ENCODE results near the gene GLIS1.

The GLIS1 gene

DNA sequence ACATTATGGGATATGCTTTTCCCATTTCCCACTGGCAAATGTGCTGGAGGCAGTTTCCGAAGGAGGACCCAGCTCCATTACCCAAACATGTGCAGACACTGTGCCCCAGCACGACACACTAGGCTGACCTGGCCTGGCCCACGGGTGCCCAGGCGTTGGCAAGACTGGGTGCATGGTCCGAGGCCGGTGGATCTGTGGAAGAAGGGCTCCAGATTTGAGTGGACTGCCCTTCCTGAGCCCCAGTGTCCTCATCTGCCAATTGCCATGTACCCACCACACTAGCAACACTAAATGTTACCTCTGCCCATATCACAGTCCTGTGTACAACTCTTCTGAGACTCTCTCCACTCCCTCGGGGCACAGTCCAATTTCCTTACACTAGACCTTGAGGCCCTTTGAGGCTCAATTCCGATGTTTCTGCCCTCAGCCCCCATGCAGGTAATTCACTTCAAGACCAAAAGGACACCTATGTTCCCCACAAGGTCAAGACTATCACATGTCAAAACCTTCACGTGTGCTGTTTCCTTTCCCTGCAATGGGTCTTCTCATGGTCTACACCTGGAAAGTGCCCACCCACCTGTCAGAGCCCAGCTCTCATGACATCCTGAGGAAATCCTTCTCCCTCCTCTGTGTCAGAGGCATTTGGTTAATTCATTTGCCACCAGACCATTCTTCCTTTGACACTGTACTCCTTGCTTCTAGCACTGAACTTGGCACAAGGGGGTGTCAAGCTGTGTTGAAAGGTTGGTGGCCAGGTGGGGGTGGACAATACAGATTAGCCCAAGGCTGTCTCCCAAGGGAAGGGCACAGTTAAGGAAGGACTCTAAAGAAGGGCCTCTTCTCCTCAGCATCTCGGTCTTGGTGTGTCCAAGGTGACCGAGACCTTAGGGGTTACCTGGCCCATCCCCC lies 154.8 kb downstream of the GLIS1 start:
- no peaks in the 10 kb centered on the region for H3K36me3 ChIP-seq (ENCODE audit: control insufficient read depth, insufficient read depth, low read length)
- H3K4me3 ChIP-seq (ENCODE audit: insufficient read depth, low read depth, low read length, poor library complexity, severe bottlenecking) = no peak overlapping the region
- H3K27me3 ChIP-seq (replicated peaks; ENCODE audit: control insufficient read depth, insufficient read depth, low read length, poor library complexity, severe bottlenecking) = no peaks in the 10 kb centered on the region
- H3K27ac ChIP-seq (ENCODE audit: insufficient read depth, low read length, poor library complexity, severe bottlenecking) = no peak overlapping the region
- peaks cover 3% of the 10 kb centered on the region for H3K4me1 ChIP-seq (ENCODE audit: control insufficient read depth, insufficient read depth, low read length, poor library complexity, severe bottlenecking)
- no peak for DNase-seq
- H3K9me3 ChIP-seq (ENCODE audit: control insufficient read depth, low read length) = no peaks in the 10 kb centered on the region

DNA sequence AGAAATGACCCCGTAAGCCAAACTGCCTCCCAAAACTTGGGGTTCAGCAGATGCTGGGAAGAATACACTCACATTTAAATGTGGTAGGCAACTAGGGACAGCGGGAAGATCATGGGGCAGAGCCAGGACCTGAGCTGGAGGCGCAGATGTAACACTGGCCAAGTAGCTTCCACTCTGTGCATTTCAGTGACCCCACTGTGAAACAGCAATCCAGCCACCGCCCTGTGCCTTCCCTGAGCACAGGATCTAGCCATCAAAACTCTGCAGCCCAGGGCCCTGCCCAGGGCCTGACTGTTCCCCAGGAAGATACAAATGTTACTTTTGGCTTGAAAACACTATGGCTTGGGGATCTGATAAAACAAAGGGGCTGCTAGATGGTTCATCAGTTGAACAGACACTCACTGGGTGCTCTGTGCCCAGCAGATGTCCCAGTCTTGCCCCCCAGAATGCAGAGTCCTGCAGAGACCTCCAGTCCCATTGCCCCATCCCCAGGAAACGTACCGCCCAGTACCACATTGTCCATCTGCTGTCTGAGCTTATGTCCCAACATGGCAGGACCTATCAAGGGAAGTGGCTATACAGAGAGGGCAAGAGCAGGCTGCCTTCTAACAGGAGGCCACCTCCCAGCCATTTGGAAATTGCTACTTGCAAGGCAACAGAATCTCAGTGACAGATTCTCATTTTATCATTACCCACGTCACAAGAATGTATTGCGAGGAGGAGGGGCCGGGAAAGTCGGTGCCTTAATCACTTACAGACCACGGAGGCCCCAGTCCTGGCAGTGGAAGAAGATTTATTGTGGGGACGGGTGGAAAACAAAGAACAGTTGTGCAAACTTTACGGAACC lies 155.7 kb downstream of the GLIS1 start:
- Histone ChIP-seq H3K4me3 (ENCODE audit: insufficient read depth, low read depth, low read length, poor library complexity, severe bottlenecking) (no peak overlapping the region), H3K27me3 (replicated peaks; ENCODE audit: control insufficient read depth, insufficient read depth, low read length, poor library complexity, severe bottlenecking) (no peaks in the 10 kb centered on the region), H3K4me1 (ENCODE audit: control insufficient read depth, insufficient read depth, low read length, poor library complexity, severe bottlenecking) (peaks cover 3% of the 10 kb centered on the region), H3K36me3 (ENCODE audit: control insufficient read depth, insufficient read depth, low read length) (no peaks in the 10 kb centered on the region), H3K27ac (ENCODE audit: insufficient read depth, low read length, poor library complexity, severe bottlenecking) (no peak overlapping the region), H3K9me3 (ENCODE audit: control insufficient read depth, low read length) (no peaks in the 10 kb centered on the region)
- DNase-seq = no peak

DNA sequence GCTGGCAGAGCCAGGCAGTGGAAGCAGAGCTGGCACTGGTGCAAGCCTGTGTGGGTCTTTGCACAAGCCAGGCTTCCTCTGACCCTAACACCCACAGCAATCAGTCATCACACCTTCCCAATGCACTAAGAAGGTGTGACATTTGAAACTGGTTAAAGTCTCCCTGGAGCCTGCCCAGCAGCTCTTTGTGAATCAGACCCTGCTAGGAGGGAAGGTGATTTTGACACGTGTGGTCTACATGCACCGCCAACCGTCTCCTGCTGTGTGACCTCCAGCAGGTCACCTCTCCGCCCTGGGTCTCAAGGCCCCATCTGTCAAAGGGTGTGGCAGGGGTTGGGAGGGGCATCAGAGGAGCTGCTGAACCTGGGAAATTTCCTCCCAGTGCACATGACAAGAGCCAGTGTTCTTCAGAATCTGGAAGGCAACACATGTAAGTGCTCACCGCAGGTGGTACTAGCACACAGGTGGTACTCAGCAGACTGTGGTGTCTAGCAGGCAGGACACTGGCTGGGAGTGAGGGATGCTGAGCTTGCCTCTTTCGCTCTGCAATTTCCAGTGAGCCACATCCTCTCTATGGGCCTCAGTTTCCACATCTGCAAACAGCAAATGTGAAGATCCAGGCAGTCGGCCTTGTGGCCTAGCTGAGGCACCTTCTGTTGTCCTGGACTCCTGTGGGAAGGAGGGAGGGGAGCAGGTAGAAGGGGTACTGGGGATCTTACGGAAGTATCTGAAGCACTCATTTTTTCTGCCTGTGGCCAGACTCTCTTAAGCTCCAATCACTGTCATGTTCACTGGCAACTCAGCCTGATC lies 156.5 kb downstream of the GLIS1 start:
- Histone ChIP-seq H3K9me3 (ENCODE audit: control insufficient read depth, low read length) (no peaks in the 10 kb centered on the region), H3K36me3 (ENCODE audit: control insufficient read depth, insufficient read depth, low read length) (no peaks in the 10 kb centered on the region), H3K4me1 (ENCODE audit: control insufficient read depth, insufficient read depth, low read length, poor library complexity, severe bottlenecking) (peaks cover 3% of the 10 kb centered on the region), H3K4me3 (ENCODE audit: insufficient read depth, low read depth, low read length, poor library complexity, severe bottlenecking) (no peak overlapping the region), H3K27ac (ENCODE audit: insufficient read depth, low read length, poor library complexity, severe bottlenecking) (no peak overlapping the region), H3K27me3 (replicated peaks; ENCODE audit: control insufficient read depth, insufficient read depth, low read length, poor library complexity, severe bottlenecking) (no peaks in the 10 kb centered on the region)
- peak in 1 of 3 donors; percentile 23 for DNase-seq

DNA sequence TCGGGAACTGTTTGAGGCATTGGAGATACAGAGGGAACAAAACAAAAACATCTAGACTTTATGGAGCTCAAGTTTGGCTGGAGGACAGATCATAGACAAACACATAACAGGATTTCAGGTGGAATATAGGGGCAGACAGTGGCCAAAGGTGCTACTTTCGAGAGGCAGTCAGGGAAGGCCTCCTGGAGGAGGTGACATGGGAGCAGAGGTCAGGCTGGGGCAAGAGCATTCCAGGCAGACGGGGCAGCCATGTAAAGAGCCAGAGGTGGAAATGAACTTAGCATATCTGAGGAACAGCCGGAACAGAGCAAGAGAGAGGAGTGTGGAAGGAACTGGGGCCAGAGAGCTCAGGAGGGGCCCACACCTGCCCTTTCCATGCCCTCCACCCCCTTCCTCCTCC lies 157.5 kb downstream of the GLIS1 start:
- H3K36me3 ChIP-seq (ENCODE audit: control insufficient read depth, insufficient read depth, low read length) = no peaks in the 10 kb centered on the region
- H3K27me3 ChIP-seq (replicated peaks; ENCODE audit: control insufficient read depth, insufficient read depth, low read length, poor library complexity, severe bottlenecking) = no peaks in the 10 kb centered on the region
- H3K4me3 ChIP-seq (ENCODE audit: insufficient read depth, low read depth, low read length, poor library complexity, severe bottlenecking) = no peak overlapping the region
- no peak for DNase-seq
- H3K9me3 ChIP-seq (ENCODE audit: control insufficient read depth, low read length) = no peaks in the 10 kb centered on the region
- H3K4me1 ChIP-seq (ENCODE audit: control insufficient read depth, insufficient read depth, low read length, poor library complexity, severe bottlenecking) = peaks cover 3% of the 10 kb centered on the region
- H3K27ac ChIP-seq (ENCODE audit: insufficient read depth, low read length, poor library complexity, severe bottlenecking) = no peak overlapping the region

DNA sequence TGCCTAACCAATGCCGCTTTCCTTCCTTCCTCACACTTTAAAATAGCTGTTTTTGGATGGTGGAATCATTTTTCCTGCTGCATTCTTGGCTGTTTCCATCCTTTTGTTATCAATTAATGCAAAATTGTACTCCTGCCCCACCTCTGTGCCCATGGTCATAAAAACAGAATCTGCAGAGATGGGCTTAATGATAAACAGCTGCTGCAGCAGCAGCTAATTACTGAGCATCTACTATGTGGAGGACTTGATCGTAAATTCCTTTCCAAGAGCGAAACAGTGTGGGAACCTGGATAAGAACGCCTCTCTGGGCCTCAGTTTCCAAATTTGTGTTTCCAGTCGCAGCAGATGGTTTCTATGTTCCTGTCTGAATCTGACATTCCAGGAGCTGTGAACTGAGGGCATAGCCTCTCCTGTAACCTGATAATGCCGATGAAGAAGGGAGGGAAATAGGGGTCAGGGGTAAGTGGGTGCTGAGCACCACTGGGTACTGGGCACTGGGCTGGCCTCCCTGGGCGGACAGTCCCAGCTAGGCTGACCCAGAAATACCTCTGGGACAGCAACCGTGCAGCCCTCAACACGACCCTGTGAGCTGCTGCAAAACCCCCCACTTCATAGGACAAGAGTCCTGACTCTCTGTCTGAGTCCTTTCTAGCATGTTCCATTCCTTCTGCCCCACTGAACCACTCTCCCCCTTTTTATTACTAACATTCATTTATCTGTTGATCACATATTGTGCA lies 158.1 kb downstream of the GLIS1 start:
- Histone ChIP-seq H3K27ac (ENCODE audit: insufficient read depth, low read length, poor library complexity, severe bottlenecking) (no peak overlapping the region), H3K4me1 (ENCODE audit: control insufficient read depth, insufficient read depth, low read length, poor library complexity, severe bottlenecking) (peaks cover 3% of the 10 kb centered on the region), H3K27me3 (replicated peaks; ENCODE audit: control insufficient read depth, insufficient read depth, low read length, poor library complexity, severe bottlenecking) (no peaks in the 10 kb centered on the region), H3K4me3 (ENCODE audit: insufficient read depth, low read depth, low read length, poor library complexity, severe bottlenecking) (no peak overlapping the region), H3K36me3 (ENCODE audit: control insufficient read depth, insufficient read depth, low read length) (no peaks in the 10 kb centered on the region), H3K9me3 (ENCODE audit: control insufficient read depth, low read length) (no peaks in the 10 kb centered on the region)
- no peak for DNase-seq

DNA sequence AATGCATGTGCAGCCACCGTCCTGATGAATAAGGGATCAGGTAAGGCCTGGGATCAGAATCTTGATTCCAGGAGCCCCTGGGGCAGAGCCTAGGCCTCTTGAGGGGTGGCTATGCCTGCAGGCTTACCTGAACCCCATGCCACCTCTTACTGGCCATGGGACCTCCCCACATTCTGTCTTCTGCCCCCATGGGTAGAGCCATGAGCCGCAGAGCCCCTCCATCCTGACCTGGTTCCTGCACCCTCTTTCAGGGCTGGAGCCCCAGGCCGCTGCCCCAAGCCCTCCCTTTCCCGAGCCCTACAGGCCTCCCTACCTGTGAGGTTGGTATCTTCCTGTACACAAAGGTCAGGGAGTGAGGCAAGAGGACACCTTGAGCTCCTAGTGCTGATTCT lies 159.0 kb downstream of the GLIS1 start:
- H3K4me1 ChIP-seq (ENCODE audit: control insufficient read depth, insufficient read depth, low read length, poor library complexity, severe bottlenecking) = no peaks in the 10 kb centered on the region
- no peak for DNase-seq
- H3K9me3 ChIP-seq (ENCODE audit: control insufficient read depth, low read length) = no peaks in the 10 kb centered on the region
- no peaks in the 10 kb centered on the region for H3K36me3 ChIP-seq (ENCODE audit: control insufficient read depth, insufficient read depth, low read length)
- H3K27ac ChIP-seq (ENCODE audit: insufficient read depth, low read length, poor library complexity, severe bottlenecking) = no peak overlapping the region
- H3K4me3 ChIP-seq (ENCODE audit: insufficient read depth, low read depth, low read length, poor library complexity, severe bottlenecking) = no peak overlapping the region
- H3K27me3 ChIP-seq (replicated peaks; ENCODE audit: control insufficient read depth, insufficient read depth, low read length, poor library complexity, severe bottlenecking) = no peaks in the 10 kb centered on the region

DNA sequence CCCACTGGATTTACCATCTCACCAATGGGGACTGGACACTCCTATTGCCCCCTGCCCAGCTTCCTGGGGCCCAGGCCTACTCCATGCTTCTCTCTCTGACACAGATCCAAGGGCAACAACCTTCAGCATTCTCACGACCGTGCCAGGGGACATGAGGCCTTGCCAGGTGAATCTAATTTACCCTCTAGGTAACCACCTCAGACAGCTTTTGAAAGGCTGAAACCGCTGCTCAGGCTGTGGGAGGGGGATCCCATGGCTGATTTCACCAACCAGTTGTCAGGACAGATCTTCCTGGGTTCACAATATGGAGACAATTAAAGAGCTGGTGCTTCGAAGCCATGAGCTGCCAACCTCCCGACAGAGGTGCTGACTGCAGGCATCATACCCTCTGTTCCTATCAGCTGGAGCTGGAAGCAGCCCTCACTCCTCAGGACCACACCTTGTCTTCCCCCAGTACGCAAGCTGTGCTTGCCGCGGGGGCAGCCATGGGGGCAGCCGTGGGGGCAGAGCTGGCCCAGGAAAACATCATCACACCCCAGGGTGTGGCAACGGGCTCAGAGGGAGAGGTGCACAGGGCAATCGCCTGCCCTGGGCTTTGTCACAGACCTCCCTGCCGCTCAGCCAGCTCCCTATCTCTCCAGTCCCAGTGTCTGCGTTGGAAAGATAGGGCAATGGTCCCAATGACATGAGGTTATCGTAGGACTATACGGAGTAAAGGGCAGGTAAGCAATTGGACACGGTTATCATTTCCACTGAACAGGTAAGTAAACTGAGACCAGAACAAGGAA lies 159.5 kb downstream of the GLIS1 start:
- DNase-seq = no peak
- Histone ChIP-seq H3K27me3 (replicated peaks; ENCODE audit: control insufficient read depth, insufficient read depth, low read length, poor library complexity, severe bottlenecking) (no peaks in the 10 kb centered on the region), H3K4me3 (ENCODE audit: insufficient read depth, low read depth, low read length, poor library complexity, severe bottlenecking) (no peak overlapping the region), H3K9me3 (ENCODE audit: control insufficient read depth, low read length) (no peaks in the 10 kb centered on the region), H3K4me1 (ENCODE audit: control insufficient read depth, insufficient read depth, low read length, poor library complexity, severe bottlenecking) (no peaks in the 10 kb centered on the region), H3K36me3 (ENCODE audit: control insufficient read depth, insufficient read depth, low read length) (no peaks in the 10 kb centered on the region), H3K27ac (ENCODE audit: insufficient read depth, low read length, poor library complexity, severe bottlenecking) (no peak overlapping the region)

GRCh38 chr1:53578358-53578757 lies 160.6 kb downstream of the GLIS1 start:
- no peak overlapping the region for H3K4me3 ChIP-seq (ENCODE audit: insufficient read depth, low read depth, low read length, poor library complexity, severe bottlenecking)
- H3K9me3 ChIP-seq (ENCODE audit: control insufficient read depth, low read length) = no peaks in the 10 kb centered on the region
- H3K36me3 ChIP-seq (ENCODE audit: control insufficient read depth, insufficient read depth, low read length) = no peaks in the 10 kb centered on the region
- H3K27ac ChIP-seq (ENCODE audit: insufficient read depth, low read length, poor library complexity, severe bottlenecking) = no peak overlapping the region
- H3K4me1 ChIP-seq (ENCODE audit: control insufficient read depth, insufficient read depth, low read length, poor library complexity, severe bottlenecking) = no peaks in the 10 kb centered on the region
- no peak for DNase-seq
- H3K27me3 ChIP-seq (replicated peaks; ENCODE audit: control insufficient read depth, insufficient read depth, low read length, poor library complexity, severe bottlenecking) = no peaks in the 10 kb centered on the region

DNA sequence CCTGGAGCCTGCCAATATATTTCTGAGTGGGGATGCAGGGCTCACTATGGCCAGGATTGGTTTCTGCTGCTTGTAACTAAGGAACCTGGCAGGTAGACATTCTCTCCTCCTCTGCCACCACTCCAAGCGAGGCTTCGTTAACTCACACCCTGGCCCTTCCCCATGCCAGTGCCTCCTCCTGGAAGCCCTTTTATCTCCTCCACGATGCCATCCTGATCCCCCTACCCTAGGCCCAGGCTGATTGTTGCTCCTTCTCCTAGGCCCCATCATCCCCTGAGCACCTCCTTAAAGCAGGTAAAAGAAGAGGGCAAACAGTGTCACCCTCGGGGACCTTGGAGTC lies 161.2 kb downstream of the GLIS1 start:
- H3K4me1 ChIP-seq (ENCODE audit: control insufficient read depth, insufficient read depth, low read length, poor library complexity, severe bottlenecking) = no peaks in the 10 kb centered on the region
- H3K4me3 ChIP-seq (ENCODE audit: insufficient read depth, low read depth, low read length, poor library complexity, severe bottlenecking) = no peak overlapping the region
- no peak for DNase-seq
- no peaks in the 10 kb centered on the region for H3K36me3 ChIP-seq (ENCODE audit: control insufficient read depth, insufficient read depth, low read length)
- H3K27me3 ChIP-seq (replicated peaks; ENCODE audit: control insufficient read depth, insufficient read depth, low read length, poor library complexity, severe bottlenecking) = no peaks in the 10 kb centered on the region
- H3K9me3 ChIP-seq (ENCODE audit: control insufficient read depth, low read length) = no peaks in the 10 kb centered on the region
- no peak overlapping the region for H3K27ac ChIP-seq (ENCODE audit: insufficient read depth, low read length, poor library complexity, severe bottlenecking)

Measured in effector memory CD4-positive, alpha-beta T cell (primary cell).